Measurements from ENCODE around the gene CST6.

Gene CST6

GRCh38 chr11:66035653-66036333 lies 24.0 kb downstream of the CST6 start:
- H3K4me1 ChIP-seq (ENCODE audit: control insufficient read depth, insufficient read depth, low read length, unreplicated experiment): no peaks in the 10 kb centered on the region
- H3K27ac ChIP-seq (ENCODE audit: low read depth, low read length): no peak overlapping the region
- H3K4me3 ChIP-seq (ENCODE audit: low read depth, low read length): no peak overlapping the region
- no peak overlapping the region for H2AFZ ChIP-seq (ENCODE audit: low read length, unreplicated experiment)
- H3K79me2 ChIP-seq (ENCODE audit: control insufficient read depth, insufficient read depth, low read length, unreplicated experiment): no peaks in the 10 kb centered on the region
- H3K27me3 ChIP-seq (ENCODE audit: insufficient read depth, low read length): no peaks in the 10 kb centered on the region
- no peaks in the 10 kb centered on the region for H3K36me3 ChIP-seq (ENCODE audit: insufficient read depth, low read length)

- Histone ChIP-seq H3K27me3 (ENCODE audit: insufficient read depth, low read length) (no peaks in the 10 kb centered on the region), H3K79me2 (ENCODE audit: control insufficient read depth, insufficient read depth, low read length, unreplicated experiment) (no peaks in the 10 kb centered on the region), H3K4me3 (ENCODE audit: low read depth, low read length) (no peak overlapping the region), H3K4me1 (ENCODE audit: control insufficient read depth, insufficient read depth, low read length, unreplicated experiment) (no peaks in the 10 kb centered on the region), H3K27ac (ENCODE audit: low read depth, low read length) (no peak overlapping the region), H3K36me3 (ENCODE audit: insufficient read depth, low read length) (no peaks in the 10 kb centered on the region), H2AFZ (ENCODE audit: low read length, unreplicated experiment) (no peak overlapping the region)
These were observed 24.5 kb downstream of the CST6 start for GRCh38 chr11:66036334-66036710.

- Histone ChIP-seq H3K27ac (ENCODE audit: low read depth, low read length) (no peak overlapping the region), H2AFZ (ENCODE audit: low read length, unreplicated experiment) (no peak overlapping the region), H3K4me3 (ENCODE audit: low read depth, low read length) (no peak overlapping the region), H3K27me3 (ENCODE audit: insufficient read depth, low read length) (no peaks in the 10 kb centered on the region), H3K79me2 (ENCODE audit: control insufficient read depth, insufficient read depth, low read length, unreplicated experiment) (no peaks in the 10 kb centered on the region), H3K36me3 (ENCODE audit: insufficient read depth, low read length) (no peaks in the 10 kb centered on the region), H3K4me1 (ENCODE audit: control insufficient read depth, insufficient read depth, low read length, unreplicated experiment) (no peaks in the 10 kb centered on the region)
These were observed 25.5 kb downstream of the CST6 start for GRCh38 chr11:66037327-66037726.

- H3K27ac ChIP-seq (ENCODE audit: low read depth, low read length): no peak overlapping the region
- H3K79me2 ChIP-seq (ENCODE audit: control insufficient read depth, insufficient read depth, low read length, unreplicated experiment): no peaks in the 10 kb centered on the region
- no peak overlapping the region for H2AFZ ChIP-seq (ENCODE audit: low read length, unreplicated experiment)
- no peaks in the 10 kb centered on the region for H3K4me1 ChIP-seq (ENCODE audit: control insufficient read depth, insufficient read depth, low read length, unreplicated experiment)
- no peaks in the 10 kb centered on the region for H3K36me3 ChIP-seq (ENCODE audit: insufficient read depth, low read length)
- no peaks in the 10 kb centered on the region for H3K27me3 ChIP-seq (ENCODE audit: insufficient read depth, low read length)
- H3K4me3 ChIP-seq (ENCODE audit: low read depth, low read length): no peak overlapping the region
These were observed 28.0 kb downstream of the CST6 start for GRCh38 chr11:66039765-66040164.

GRCh38 chr11:66042227-66042995 lies 30.6 kb downstream of the CST6 start:
- H3K4me1 ChIP-seq (ENCODE audit: control insufficient read depth, insufficient read depth, low read length, unreplicated experiment): no peaks in the 10 kb centered on the region
- H3K79me2 ChIP-seq (ENCODE audit: control insufficient read depth, insufficient read depth, low read length, unreplicated experiment): no peaks in the 10 kb centered on the region
- no peak overlapping the region for H3K27ac ChIP-seq (ENCODE audit: low read depth, low read length)
- H3K4me3 ChIP-seq (ENCODE audit: low read depth, low read length): no peak overlapping the region
- H2AFZ ChIP-seq (ENCODE audit: low read length, unreplicated experiment): no peak overlapping the region
- H3K36me3 ChIP-seq (ENCODE audit: insufficient read depth, low read length): no peaks in the 10 kb centered on the region
- H3K27me3 ChIP-seq (ENCODE audit: insufficient read depth, low read length): no peaks in the 10 kb centered on the region

GRCh38 chr11:66042996-66043906 lies 31.4 kb downstream of the CST6 start:
- no peaks in the 10 kb centered on the region for H3K36me3 ChIP-seq (ENCODE audit: insufficient read depth, low read length)
- H3K4me1 ChIP-seq (ENCODE audit: control insufficient read depth, insufficient read depth, low read length, unreplicated experiment): no peaks in the 10 kb centered on the region
- no peaks in the 10 kb centered on the region for H3K27me3 ChIP-seq (ENCODE audit: insufficient read depth, low read length)
- no peak overlapping the region for H2AFZ ChIP-seq (ENCODE audit: low read length, unreplicated experiment)
- H3K4me3 ChIP-seq (ENCODE audit: low read depth, low read length): no peak overlapping the region
- no peaks in the 10 kb centered on the region for H3K79me2 ChIP-seq (ENCODE audit: control insufficient read depth, insufficient read depth, low read length, unreplicated experiment)
- no peak overlapping the region for H3K27ac ChIP-seq (ENCODE audit: low read depth, low read length)

GRCh38 chr11:66044757-66045156 lies 32.9 kb downstream of the CST6 start:
- Histone ChIP-seq H3K4me1 (ENCODE audit: control insufficient read depth, insufficient read depth, low read length, unreplicated experiment) (no peaks in the 10 kb centered on the region), H3K4me3 (ENCODE audit: low read depth, low read length) (no peak overlapping the region), H3K79me2 (ENCODE audit: control insufficient read depth, insufficient read depth, low read length, unreplicated experiment) (no peaks in the 10 kb centered on the region), H3K27me3 (ENCODE audit: insufficient read depth, low read length) (no peaks in the 10 kb centered on the region), H3K27ac (ENCODE audit: low read depth, low read length) (no peak overlapping the region), H2AFZ (ENCODE audit: low read length, unreplicated experiment) (no peak overlapping the region), H3K36me3 (ENCODE audit: insufficient read depth, low read length) (no peaks in the 10 kb centered on the region)

GRCh38 chr11:66045177-66045639 lies 33.4 kb downstream of the CST6 start:
- Histone ChIP-seq H3K79me2 (ENCODE audit: control insufficient read depth, insufficient read depth, low read length, unreplicated experiment) (no peaks in the 10 kb centered on the region), H3K4me3 (ENCODE audit: low read depth, low read length) (no peak overlapping the region), H3K36me3 (ENCODE audit: insufficient read depth, low read length) (no peaks in the 10 kb centered on the region), H3K27me3 (ENCODE audit: insufficient read depth, low read length) (no peaks in the 10 kb centered on the region), H2AFZ (ENCODE audit: low read length, unreplicated experiment) (no peak overlapping the region), H3K27ac (ENCODE audit: low read depth, low read length) (no peak overlapping the region), H3K4me1 (ENCODE audit: control insufficient read depth, insufficient read depth, low read length, unreplicated experiment) (no peaks in the 10 kb centered on the region)

GRCh38 chr11:66046901-66047300 lies 35.1 kb downstream of the CST6 start:
- Histone ChIP-seq H3K27ac (ENCODE audit: low read depth, low read length) (no peak overlapping the region), H3K79me2 (ENCODE audit: control insufficient read depth, insufficient read depth, low read length, unreplicated experiment) (no peaks in the 10 kb centered on the region), H2AFZ (ENCODE audit: low read length, unreplicated experiment) (no peak overlapping the region), H3K4me1 (ENCODE audit: control insufficient read depth, insufficient read depth, low read length, unreplicated experiment) (peaks cover 11% of the 10 kb centered on the region), H3K4me3 (ENCODE audit: low read depth, low read length) (no peak overlapping the region), H3K36me3 (ENCODE audit: insufficient read depth, low read length) (no peaks in the 10 kb centered on the region), H3K27me3 (ENCODE audit: insufficient read depth, low read length) (no peaks in the 10 kb centered on the region)

GRCh38 chr11:66047541-66048365 lies 35.9 kb downstream of the CST6 start:
- no peak overlapping the region for H3K4me3 ChIP-seq (ENCODE audit: low read depth, low read length)

More at GRCh38 chr11:66047541-66048365, 35.9 kb downstream of the CST6 start:
- Histone ChIP-seq H3K36me3 (ENCODE audit: insufficient read depth, low read length) (no peaks in the 10 kb centered on the region), H2AFZ (ENCODE audit: low read length, unreplicated experiment) (no peak overlapping the region), H3K79me2 (ENCODE audit: control insufficient read depth, insufficient read depth, low read length, unreplicated experiment) (peaks cover 6% of the 10 kb centered on the region), H3K27me3 (ENCODE audit: insufficient read depth, low read length) (no peaks in the 10 kb centered on the region), H3K27ac (ENCODE audit: low read depth, low read length) (no peak overlapping the region), H3K4me1 (ENCODE audit: control insufficient read depth, insufficient read depth, low read length, unreplicated experiment) (peaks cover 11% of the 10 kb centered on the region)
